HL-60 (cell line): ENCODE data around the gene PDK3.

ENCODE experiments used
- DNase-seq, 2 experiments: peaks; one replicate each; pipeline ENCODE4 v3.0.0-alpha.2; 2010 to 2020; ENCODE audit warnings: low read depth in 1 of 2, low spot score in 1 of 2
- H3K27ac ChIP-seq: fragments of 250-450 bp; sonication (Bioruptor Pico); replicated peaks from 2 replicates; pipeline ENCODE4 v1.5.1; 2020; ENCODE audit warnings: mild to moderate bottlenecking, moderate library complexity
- H3K27me3 ChIP-seq: fragments of 250-450 bp; sonication (Bioruptor Pico); 2 replicates; pipeline ENCODE4 v1.5.1; 2021; ENCODE audit warnings: mild to moderate bottlenecking, moderate library complexity; ENCODE audit not compliant: insufficient read depth, poor library complexity, severe bottlenecking
- H3K4me3 ChIP-seq: replicated peaks from 2 replicates; pipeline ENCODE4 v1.5.1; 2011; ENCODE audit warnings: mild to moderate bottlenecking, control low read depth, low read length; ENCODE audit not compliant: insufficient read depth
- CTCF ChIP-seq: IDR thresholded peaks from one replicate; pipeline ENCODE4 v1.5.1; 2011; ENCODE audit warnings: low read length, control low read depth, inconsistent platforms; ENCODE audit not compliant: insufficient read depth
- GABPA ChIP-seq: IDR thresholded peaks from 2 replicates; pipeline ENCODE4 v1.6.1; 2012; ENCODE audit warnings: low read depth
- POLR2AphosphoS5 ChIP-seq: IDR thresholded peaks from 2 replicates; pipeline ENCODE4 v1.6.1; 2012; ENCODE audit warnings: low read depth
- REST ChIP-seq: IDR thresholded peaks from 2 replicates; pipeline ENCODE4 v1.6.1; 2012; ENCODE audit warnings: low read depth; ENCODE audit not compliant: insufficient replicate concordance
- SPI1 ChIP-seq: IDR thresholded peaks from 2 replicates; pipeline ENCODE4 v1.6.1; 2012; ENCODE audit warnings: low read depth, mild to moderate bottlenecking, borderline replicate concordance

The PDK3 gene

GRCh38 chrX:24466025-24466424, 939 bp downstream of the PDK3 start:
- H3K27ac ChIP-seq, result no peak overlapping the region
- no peak for TF ChIP-seq POLR2AphosphoS5
- TF ChIP-seq GABPA, result no peak
- no peak for TF ChIP-seq REST
- no peak for TF ChIP-seq SPI1
- TF ChIP-seq CTCF, result no peak
- H3K27me3 ChIP-seq, result no peaks in the 10 kb centered on the region
- DNase-seq, result no peak
- no peak overlapping the region; the same call in 1 of the 2 replicates for H3K4me3 ChIP-seq

DNA sequence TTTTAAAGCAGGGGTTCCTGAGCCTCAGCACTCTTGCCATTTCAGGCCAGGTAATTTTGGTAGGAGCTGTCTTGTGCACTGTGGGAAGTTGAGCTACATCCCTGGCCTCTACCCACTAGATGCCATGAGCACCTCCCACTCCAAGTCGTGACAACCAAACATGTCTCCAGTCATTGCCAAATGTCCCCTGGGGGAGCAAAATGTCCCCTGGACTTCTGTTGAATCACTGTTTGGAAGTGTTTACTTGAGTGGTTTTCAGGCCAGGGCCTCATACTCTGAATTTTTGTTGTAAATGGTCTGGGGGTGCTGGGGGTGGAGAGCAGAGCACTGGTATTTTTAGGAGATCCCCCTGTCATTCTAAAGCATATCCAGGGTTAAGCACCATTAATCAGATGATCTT, 3.2 kb downstream of the PDK3 start:
- Histone ChIP-seq H3K4me3 (no peak overlapping the region), H3K27ac (no peak overlapping the region), H3K27me3 (no peaks in the 10 kb centered on the region)
- DNase-seq, result no peak
- TF ChIP-seq SPI1 (no peak), CTCF (no peak), REST (no peak), GABPA (no peak), POLR2AphosphoS5 (no peak)

DNA sequence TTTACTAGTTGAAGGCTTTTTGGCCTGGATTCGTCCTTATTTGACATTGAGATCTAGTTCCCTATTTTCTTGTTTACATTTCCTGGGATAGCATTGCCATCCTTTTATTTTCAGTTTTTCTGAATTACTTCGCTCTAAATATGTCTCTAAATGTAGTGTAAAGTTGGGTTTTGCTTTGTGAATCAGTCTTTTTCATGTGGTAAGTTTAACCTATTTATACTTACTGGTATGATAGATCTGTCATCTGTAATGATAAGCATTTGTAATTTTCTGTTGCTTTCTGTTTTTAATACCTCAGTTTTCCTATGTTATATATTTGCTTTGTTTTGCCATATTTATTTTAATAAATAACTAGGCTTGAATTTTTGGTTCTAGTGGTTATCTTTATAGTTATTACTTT, 6.7 kb downstream of the PDK3 start:
- DNase-seq, result no peak
- no peaks in the 10 kb centered on the region for H3K27me3 ChIP-seq
- H3K27ac ChIP-seq, result no peak overlapping the region
- H3K4me3 ChIP-seq, result no peak overlapping the region
- TF ChIP-seq REST, result no peak
- no peak for TF ChIP-seq SPI1
- no peak for TF ChIP-seq POLR2AphosphoS5
- TF ChIP-seq CTCF, result no peak
- no peak for TF ChIP-seq GABPA
